A549 treated with AZD9567 at 1 μM for 4 hours (cell line): Measurements from ENCODE around the gene UGT1A7. TPM values are rescaled to one million over a fixed set of nuclear protein-coding genes. Genes with fewer than 3 reads are reported as not detected.

Experiments used
- total RNA-seq: library from RNA; stranded (reverse); fragments of 200-300 nt; extraction: Qiagen RNA extraction; gene quantifications from 5 replicates; pipeline ENCODE4 v1.2.3, GENCODE V29; 2022; ENCODE audit not compliant: insufficient read depth

The UGT1A7 gene
- 2.8 to 6.2 TPM (median 3.3 TPM) in 5 replicates for total RNA-seq

GRCh38 chr2:233681521-233682099 lies at the start of gene UGT1A7:
Gene UGT1A7 (plus strand): TSS chr2:233681901. CDS start chr2:233681938, 37 bp downstream.

GRCh38 chr2:233636306-233636705 lies 45.4 kb upstream of the UGT1A7 start, which contains the start of gene UGT1A10:
Gene UGT1A10 (plus strand): TSS chr2:233636448. CDS start chr2:233636523, 75 bp downstream.

DNA sequence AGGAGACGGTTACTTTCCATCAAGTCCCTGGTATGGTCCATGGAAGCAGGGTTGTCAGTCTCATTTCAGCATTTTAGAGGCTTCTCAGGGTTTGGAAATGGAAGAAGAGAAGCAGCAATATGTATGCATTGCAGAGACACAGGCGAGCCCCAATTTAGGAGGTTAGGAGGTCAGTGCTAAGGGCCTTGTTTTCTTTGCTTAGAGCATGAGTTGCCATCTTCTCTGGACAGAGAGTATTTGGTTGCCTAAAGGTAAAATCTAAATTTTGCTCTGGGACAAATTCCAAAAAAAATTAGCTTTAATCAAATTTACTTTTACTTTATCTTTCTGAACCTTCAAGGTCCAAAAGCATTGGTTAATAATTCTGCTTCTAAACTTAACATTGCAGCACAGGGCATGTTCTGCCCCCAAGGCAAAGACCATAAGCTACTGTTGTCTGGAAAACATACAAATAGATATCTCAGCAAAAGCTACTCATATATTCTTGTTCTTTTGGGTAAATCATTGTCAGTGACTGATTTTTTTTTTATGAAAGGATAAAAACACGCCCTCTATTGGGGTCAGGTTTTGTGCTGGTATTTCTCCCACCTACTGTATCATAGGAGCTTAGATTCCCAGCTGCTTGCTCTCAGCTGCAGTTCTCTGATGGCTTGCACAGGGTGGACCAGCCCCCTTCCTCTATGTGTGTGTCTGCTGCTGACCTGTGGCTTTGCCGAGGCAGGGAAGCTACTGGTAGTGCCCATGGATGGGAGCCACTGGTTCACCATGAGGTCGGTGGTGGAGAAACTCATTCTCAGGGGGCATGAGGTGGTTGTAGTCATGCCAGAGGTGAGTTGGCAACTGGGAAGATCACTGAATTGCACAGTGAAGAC lies 10.2 kb upstream of the UGT1A7 start, which contains the start of gene UGT1A9:
Gene UGT1A9 (plus strand): TSS at position 609 of the 872 bp plus-strand sequence. CDS start 37 bp downstream, at position 646.

GRCh38 chr2:233692648-233693047 lies 10.9 kb downstream of the UGT1A7 start, which contains the start of gene UGT1A6:
Gene UGT1A6 (plus strand): TSS chr2:233692890. CDS start chr2:233693005, 115 bp downstream.

GRCh38 chr2:233712611-233713261 lies 31.0 kb downstream of the UGT1A7 start, which contains the start of gene UGT1A5:
Gene UGT1A5 (plus strand): TSS chr2:233712907. CDS start chr2:233712992, 85 bp downstream.

DNA sequence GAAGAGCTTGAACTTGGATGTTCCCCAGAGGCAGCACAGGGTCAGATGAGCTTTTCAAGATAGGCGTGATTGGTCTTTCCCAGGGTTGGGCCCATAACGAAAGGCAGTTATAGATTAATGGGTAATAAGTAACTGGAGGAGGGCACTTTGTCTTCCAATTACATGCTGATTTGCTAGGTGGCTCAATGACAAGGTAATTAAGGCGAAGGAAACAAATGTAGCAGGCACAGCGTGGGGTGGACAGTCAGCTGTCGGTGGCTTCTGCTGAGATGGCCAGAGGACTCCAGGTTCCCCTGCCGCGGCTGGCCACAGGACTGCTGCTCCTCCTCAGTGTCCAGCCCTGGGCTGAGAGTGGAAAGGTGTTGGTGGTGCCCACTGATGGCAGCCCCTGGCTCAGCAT lies 36.9 kb downstream of the UGT1A7 start, which contains the start of gene UGT1A4:
Gene UGT1A4 (plus strand): TSS at position 185 of the 400 bp plus-strand sequence. CDS start 85 bp downstream, at position 270.

DNA sequence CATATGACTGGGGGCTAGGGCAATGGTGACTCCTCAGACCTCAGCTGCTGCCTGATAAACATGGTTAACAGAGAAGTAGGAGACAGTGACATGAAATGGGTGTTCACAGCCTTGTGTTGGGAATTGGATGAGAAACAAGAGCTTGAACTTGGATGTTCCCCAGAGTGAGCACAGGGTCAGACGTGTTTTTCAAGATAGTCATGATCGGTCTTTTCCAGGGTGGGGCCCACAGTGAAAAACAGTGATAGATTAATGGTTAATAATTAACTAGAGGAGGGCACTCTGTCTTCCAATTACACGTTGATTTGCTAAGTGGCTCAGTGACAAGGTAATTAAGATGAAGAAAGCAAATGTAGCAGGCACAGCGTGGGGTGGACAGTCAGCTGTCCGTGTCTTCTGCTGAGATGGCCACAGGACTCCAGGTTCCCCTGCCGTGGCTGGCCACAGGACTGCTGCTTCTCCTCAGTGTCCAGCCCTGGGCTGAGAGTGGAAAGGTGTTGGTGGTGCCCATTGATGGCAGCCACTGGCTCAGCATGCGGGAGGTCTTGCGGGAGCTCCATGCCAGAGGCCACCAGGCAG lies 47.1 kb downstream of the UGT1A7 start, which contains the start of gene UGT1A3:
Gene UGT1A3 (plus strand): TSS at position 320 of the 579 bp plus-strand sequence. CDS start 85 bp downstream, at position 405.

DNA sequence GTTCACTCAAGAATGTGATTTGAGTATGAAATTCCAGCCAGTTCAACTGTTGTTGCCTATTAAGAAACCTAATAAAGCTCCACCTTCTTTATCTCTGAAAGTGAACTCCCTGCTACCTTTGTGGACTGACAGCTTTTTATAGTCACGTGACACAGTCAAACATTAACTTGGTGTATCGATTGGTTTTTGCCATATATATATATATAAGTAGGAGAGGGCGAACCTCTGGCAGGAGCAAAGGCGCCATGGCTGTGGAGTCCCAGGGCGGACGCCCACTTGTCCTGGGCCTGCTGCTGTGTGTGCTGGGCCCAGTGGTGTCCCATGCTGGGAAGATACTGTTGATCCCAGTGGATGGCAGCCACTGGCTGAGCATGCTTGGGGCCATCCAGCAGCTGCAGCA lies 78.3 kb downstream of the UGT1A7 start, which contains the start of gene UGT1A1:
Gene UGT1A1 (plus strand): TSS at position 228 of the 400 bp plus-strand sequence. CDS start 18 bp downstream, at position 246.

DNA sequence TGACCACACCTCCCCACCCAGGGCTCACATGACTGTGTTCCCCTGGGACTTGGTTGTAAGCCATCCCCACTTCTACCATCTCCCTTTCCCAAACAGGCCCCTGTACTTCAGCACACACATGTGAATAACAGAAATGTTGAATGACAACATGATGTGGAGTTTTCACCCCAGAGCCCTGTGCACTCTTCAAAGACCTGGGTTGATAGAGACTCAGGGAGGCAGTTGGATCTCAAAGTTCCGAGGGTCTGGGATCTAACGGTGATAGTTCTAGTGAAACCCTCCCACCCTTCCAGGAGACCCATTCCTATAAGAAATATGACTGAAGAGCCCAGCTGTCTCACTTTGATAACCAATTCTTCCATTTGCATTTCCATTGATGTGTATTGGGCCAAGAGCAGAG lies 96.3 kb downstream of the UGT1A7 start, which contains the start of gene MROH2A:
Gene MROH2A (plus strand): TSS at position 301 of the 400 bp plus-strand sequence. CDS start 1,029 bp downstream, outside the sequence.

Other genes with a start within 250 kb of the UGT1A7 start
- gene USP40, start 115.1 kb upstream of the UGT1A7 start, total RNA-seq: 21.9 to 22.7 TPM (median 22.1 TPM) in 5 replicates
- gene UGT1A8, start 64.3 kb upstream of the UGT1A7 start, total RNA-seq: 0.08 to 1.9 TPM (median 0.10 TPM) in 3 of 5 replicates, not detected in the others
- 0.13 to 0.17 TPM in 2 of 5 replicates, not detected in the others for gene UGT1A10, start 45.5 kb upstream of the UGT1A7 start, total RNA-seq
- 3.3 to 5.2 TPM (median 4.0 TPM) in 5 replicates for gene UGT1A9, start 10.0 kb upstream of the UGT1A7 start, total RNA-seq
- 0.52 to 1.2 TPM (median 1.2 TPM) in 4 of 5 replicates, not detected in the other for gene UGT1A6, start 11.0 kb downstream of the UGT1A7 start, total RNA-seq
- gene UGT1A5, start 31.0 kb downstream of the UGT1A7 start, total RNA-seq: not detected in 5 replicates
- gene UGT1A4, start 36.8 kb downstream of the UGT1A7 start, total RNA-seq: not detected in 5 replicates
- 0.06 to 0.13 TPM (median 0.08 TPM) in 3 of 5 replicates, not detected in the others for gene UGT1A3, start 47.1 kb downstream of the UGT1A7 start, total RNA-seq
- 0.82 to 0.99 TPM (median 0.93 TPM) in 4 of 5 replicates, not detected in the other for gene UGT1A1, start 78.4 kb downstream of the UGT1A7 start, total RNA-seq
- gene MROH2A, start 96.4 kb downstream of the UGT1A7 start, total RNA-seq: 0.18 to 0.21 TPM (median 0.19 TPM) in 4 of 5 replicates, not detected in the other
- 56.2 to 79.4 TPM (median 58.4 TPM) in 5 replicates for gene HJURP, start 172.6 kb downstream of the UGT1A7 start, total RNA-seq
- 0.24 to 0.38 TPM (median 0.28 TPM) in 3 of 5 replicates, not detected in the others for gene TRPM8, start 235.5 kb downstream of the UGT1A7 start, total RNA-seq